Lower lobe of right lung (tissue), 2 donors: ENCODE results near the gene TMEM8B. TPM values are rescaled to one million over a fixed set of nuclear protein-coding genes. Genes with fewer than 3 reads are reported as not detected.

Experiments used
- ATAC-seq, 2 donors: fragments of 200-7000 bp; cut with Tn5 transposase; one replicate each; pipeline ENCODE4 v1.9.1; 2020 to 2022; ENCODE audit warnings: mild to moderate bottlenecking in 2 of 2, moderate library complexity in 2 of 2
- DNase-seq: peaks from one replicate; pipeline ENCODE4 v3.0.0-alpha.2; 2020
- H3K27ac ChIP-seq: fragments of 200-600 bp; one replicate; pipeline ENCODE4 v1.8.0; 2022
- H3K27me3 ChIP-seq: fragments of 200-600 bp; one replicate; pipeline ENCODE4 v1.8.0; 2022; ENCODE audit warnings: low read depth
- H3K36me3 ChIP-seq: fragments of 200-600 bp; one replicate; pipeline ENCODE4 v1.8.0; 2022; ENCODE audit warnings: mild to moderate bottlenecking
- H3K4me1 ChIP-seq: fragments of 200-600 bp; one replicate; pipeline ENCODE4 v1.8.0; 2022
- H3K4me3 ChIP-seq: fragments of 200-600 bp; one replicate; pipeline ENCODE4 v1.8.0; 2022; ENCODE audit warnings: mild to moderate bottlenecking
- H3K9me3 ChIP-seq: fragments of 200-600 bp; one replicate; pipeline ENCODE4 v1.8.0; 2022
- intact Hi-C: fragments of 100-400 bp; cut with DNase I; formaldehyde crosslinking; loops from one replicate; pipeline ENCODE4 v1.11.0; 2022
- total RNA-seq: library from RNA; stranded (reverse); fragmentation: NEBNext Ultra II Directional; extraction: Animal tissue kit (Norgen Biotek cat#: 25700); gene quantifications from one replicate; pipeline ENCODE4 v1.2.1, GENCODE V29; 2021
- TF ChIP-seq, protein P1 (sequence below): fragments of 200-600 bp; IDR thresholded peaks from one replicate; pipeline ENCODE4 v1.8.0; 2022; ENCODE audit warnings: antibody characterized with exemption, mild to moderate bottlenecking
- donor health status: DM: no; HTN: yes; CAD: no; lungs with severe emphysema.

The TMEM8B gene
- total RNA-seq, 1 donor from 2014 or later = 12.6 TPM

DNA sequence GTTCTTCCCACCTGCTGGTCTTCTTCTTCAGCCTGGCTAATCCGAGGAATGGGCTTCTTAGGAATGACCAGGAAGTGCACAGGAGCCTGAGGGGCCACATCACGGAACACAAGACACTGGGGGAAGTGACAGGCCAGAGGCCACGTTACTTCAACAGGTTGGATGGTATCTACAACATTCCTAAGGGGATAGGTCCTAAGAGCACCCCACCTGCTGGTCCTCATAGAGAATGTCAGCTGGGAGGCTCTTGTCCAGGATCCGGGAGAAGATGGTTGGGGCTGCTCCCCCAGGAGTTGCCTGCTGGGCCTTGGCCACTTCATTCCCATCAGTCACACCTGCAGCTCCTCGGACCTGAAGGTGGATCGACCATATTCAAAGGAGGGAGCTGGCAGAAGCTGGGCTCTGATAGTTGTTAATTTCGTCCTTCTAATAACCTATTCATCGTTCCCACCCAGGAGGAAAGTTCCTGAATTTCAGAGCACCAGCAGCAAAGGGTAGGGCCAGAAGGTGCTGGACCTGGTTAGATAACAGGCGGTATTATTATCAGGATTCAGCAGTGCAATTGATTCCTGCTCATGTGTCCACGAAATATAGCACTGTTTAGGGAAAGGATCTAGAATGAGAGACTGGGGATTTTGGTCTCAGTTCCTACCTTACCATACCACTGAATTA lies 15.5 kb upstream of the TMEM8B start:
- intact Hi-C loops = no loop called here
- peaks cover 32% of the 10 kb centered on the region for H3K4me1 ChIP-seq
- ATAC-seq = no peak
- TF ChIP-seq, protein P1, sequence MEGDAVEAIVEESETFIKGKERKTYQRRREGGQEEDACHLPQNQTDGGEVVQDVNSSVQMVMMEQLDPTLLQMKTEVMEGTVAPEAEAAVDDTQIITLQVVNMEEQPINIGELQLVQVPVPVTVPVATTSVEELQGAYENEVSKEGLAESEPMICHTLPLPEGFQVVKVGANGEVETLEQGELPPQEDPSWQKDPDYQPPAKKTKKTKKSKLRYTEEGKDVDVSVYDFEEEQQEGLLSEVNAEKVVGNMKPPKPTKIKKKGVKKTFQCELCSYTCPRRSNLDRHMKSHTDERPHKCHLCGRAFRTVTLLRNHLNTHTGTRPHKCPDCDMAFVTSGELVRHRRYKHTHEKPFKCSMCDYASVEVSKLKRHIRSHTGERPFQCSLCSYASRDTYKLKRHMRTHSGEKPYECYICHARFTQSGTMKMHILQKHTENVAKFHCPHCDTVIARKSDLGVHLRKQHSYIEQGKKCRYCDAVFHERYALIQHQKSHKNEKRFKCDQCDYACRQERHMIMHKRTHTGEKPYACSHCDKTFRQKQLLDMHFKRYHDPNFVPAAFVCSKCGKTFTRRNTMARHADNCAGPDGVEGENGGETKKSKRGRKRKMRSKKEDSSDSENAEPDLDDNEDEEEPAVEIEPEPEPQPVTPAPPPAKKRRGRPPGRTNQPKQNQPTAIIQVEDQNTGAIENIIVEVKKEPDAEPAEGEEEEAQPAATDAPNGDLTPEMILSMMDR = no peak
- peak overlapping the region; percentile 93 for H3K27ac ChIP-seq
- peaks cover 16% of the 10 kb centered on the region for H3K36me3 ChIP-seq
- peak overlapping the region; percentile 76 for H3K4me3 ChIP-seq
- DNase-seq = no peak
- no peaks in the 10 kb centered on the region for H3K9me3 ChIP-seq
- no peaks in the 10 kb centered on the region for H3K27me3 ChIP-seq

DNA sequence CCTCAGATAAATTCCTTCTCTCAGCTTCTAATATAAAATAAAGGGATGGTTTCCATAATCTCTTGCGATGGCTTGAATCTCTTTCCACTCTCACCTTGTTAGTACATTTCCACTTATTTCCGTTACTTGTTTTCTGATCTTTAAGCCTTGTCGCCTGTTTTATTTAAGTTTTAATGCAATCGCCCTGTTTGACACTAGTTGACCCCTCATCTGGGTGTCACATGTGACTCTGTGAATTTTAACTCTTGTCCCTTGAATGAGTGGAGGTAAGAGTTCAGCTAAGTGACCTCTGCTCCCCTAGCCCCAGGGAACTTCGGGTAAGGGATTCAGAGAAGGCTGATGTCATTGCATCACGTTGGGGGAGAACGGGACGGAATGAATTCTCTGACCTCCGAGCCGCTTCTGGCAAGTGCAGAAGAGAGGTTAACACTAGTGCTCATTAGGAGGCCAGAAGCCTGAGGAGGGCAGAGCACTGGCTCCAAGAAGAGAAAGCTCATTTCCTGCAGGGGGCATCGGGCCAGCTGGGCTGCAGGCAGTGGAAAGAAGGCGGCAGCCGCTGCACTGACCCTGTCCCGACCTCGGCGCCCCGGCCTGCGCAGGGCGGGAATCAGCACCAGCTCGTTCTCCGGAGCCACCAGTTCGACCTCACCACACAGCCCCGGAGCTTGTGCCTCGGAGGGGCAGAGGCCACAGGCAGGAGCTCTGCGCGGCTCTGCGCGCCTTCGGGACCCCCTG lies 14.8 kb upstream of the TMEM8B start:
- H3K4me3 ChIP-seq = peak overlapping the region; percentile 76
- peak; percentile 66 to 67 for ATAC-seq
- peaks cover 32% of the 10 kb centered on the region for H3K4me1 ChIP-seq
- no peaks in the 10 kb centered on the region for H3K9me3 ChIP-seq
- intact Hi-C loops = no loop called here
- peaks cover 9% of the 10 kb centered on the region for H3K36me3 ChIP-seq
- no peaks in the 10 kb centered on the region for H3K27me3 ChIP-seq
- peak; percentile 81 for DNase-seq
- H3K27ac ChIP-seq = peak overlapping the region; percentile 93
- TF ChIP-seq, protein P1 = peak; percentile 33

DNA sequence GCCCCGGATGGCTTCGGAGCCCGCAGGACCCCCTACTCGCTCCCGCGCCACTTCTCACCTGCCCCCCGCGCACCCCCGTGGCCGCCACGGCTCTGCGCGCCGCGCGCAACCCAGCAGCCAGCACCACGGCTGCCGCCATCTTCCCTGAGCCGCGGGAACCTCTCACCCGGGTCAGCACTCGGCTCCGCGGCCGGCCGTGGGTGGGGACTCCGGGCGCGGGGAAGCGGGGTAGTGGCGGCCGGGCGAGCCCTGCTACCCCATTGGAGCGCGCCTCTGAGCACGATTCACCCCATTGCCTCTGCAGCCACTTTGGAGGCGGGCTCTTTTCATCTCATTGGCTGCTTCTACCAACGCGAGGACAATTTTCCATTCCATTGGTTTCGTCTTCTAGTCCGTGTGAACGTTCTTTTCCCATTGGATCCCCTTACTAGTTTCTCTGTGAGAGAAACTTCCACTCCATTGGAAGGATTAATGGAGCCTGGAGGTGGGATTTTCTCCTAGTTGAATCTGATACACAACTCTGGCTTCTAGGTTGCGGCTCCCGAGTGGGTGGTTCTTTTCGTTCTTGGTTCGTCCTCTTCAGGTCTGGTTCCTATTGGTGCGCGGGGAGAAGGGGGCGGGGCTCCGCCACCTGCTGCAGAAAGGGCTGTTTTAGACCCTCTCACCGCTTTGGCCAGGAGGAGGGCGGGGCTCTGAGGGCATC lies 14.0 kb upstream of the TMEM8B start, which contains the start of gene HINT2:
TSS of gene HINT2 (minus strand) at position 202 of the 703 bp plus-strand sequence. CDS start at position 139, 63 bp downstream.
- peaks cover 2% of the 10 kb centered on the region for H3K36me3 ChIP-seq
- peak within 1 kb of the TSS; percentile 93 for H3K27ac ChIP-seq
- H3K27me3 ChIP-seq = no peaks in the 10 kb centered on the region
- DNase-seq = peak; percentile 98
- peak within 1 kb of the TSS; percentile 76 for H3K4me3 ChIP-seq
- H3K4me1 ChIP-seq = peaks cover 32% of the 10 kb centered on the region
- no peaks in the 10 kb centered on the region for H3K9me3 ChIP-seq
- intact Hi-C loops = no loop called here
- TF ChIP-seq, protein P1 = no peak
- ATAC-seq = peak; percentile 96

DNA sequence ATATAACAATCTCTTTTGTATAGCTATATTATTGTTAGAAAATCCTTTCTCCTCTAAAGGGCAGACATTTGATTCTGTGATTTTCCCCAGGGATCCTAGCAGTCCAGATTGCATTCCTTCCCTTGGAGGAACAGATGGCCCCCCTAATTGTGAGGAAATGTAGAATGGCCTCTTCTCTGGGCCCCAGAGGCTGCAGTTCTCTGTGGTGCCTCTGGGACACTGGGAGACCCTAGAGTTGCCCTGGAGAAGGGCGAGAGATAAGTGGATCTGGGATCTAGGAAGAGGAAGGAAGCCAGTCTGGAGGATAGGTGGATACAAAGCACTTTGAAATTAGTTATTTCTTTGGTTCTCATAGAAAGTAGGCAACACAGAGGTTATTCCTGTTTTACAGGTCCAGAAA lies 12.3 kb upstream of the TMEM8B start:
- intact Hi-C loops = no loop called here
- DNase-seq (no peak), ATAC-seq (no peak)
- Histone ChIP-seq H3K27me3 (no peaks in the 10 kb centered on the region), H3K27ac (no peak overlapping the region), H3K9me3 (no peaks in the 10 kb centered on the region), H3K4me3 (no peak overlapping the region), H3K36me3 (no peaks in the 10 kb centered on the region), H3K4me1 (peaks cover 24% of the 10 kb centered on the region)
- TF ChIP-seq, protein P1 = no peak

DNA sequence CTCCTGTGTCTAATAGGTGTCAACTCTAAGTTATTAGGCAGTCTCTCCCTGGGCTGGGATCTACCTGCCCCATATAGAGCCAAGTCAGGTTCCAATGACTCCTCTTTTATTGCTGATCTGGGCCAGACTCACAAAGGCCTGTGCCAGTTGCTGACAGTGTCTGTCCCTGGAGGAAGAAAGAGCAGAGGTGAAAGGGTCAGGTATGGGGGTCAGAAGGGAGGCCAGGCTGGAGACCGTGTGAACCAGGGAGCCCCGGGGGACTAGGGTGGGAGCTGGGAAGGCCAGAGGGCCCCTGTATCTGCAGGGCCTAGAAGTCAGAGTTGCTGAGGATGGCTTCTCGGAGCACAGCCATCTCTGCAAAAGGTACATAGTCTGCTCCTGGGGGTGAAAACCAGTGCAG lies 10.7 kb upstream of the TMEM8B start:
- Histone ChIP-seq H3K9me3 (no peaks in the 10 kb centered on the region), H3K36me3 (no peaks in the 10 kb centered on the region), H3K27ac (no peak overlapping the region), H3K4me3 (no peak overlapping the region), H3K27me3 (no peaks in the 10 kb centered on the region), H3K4me1 (peaks cover 10% of the 10 kb centered on the region)
- TF ChIP-seq, protein P1 = no peak
- ATAC-seq (no peak), DNase-seq (no peak)
- intact Hi-C loops = no loop called here
